Measurements from ENCODE around the gene KLHL9.

The KLHL9 gene

DNA sequence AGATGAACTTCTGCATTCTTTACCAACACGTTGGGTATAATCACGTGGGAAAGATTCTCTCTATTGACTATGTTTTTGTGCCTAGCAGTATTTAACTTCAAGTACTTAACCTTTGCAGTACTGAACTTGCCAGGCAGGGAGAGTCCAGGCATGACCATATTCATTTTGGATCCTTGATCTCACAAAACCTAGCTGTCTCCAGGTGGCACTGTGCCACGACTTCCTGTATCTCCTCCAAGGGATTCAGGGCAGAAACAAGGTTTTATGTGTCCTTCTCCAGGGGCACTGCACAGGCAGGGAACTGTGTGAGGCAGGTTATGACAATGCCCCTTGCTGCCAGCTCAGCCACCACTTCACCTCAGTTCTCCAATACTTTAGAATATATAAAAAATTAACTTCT lies 18.3 kb downstream of the KLHL9 start:
- no peak for DNase-seq

DNA sequence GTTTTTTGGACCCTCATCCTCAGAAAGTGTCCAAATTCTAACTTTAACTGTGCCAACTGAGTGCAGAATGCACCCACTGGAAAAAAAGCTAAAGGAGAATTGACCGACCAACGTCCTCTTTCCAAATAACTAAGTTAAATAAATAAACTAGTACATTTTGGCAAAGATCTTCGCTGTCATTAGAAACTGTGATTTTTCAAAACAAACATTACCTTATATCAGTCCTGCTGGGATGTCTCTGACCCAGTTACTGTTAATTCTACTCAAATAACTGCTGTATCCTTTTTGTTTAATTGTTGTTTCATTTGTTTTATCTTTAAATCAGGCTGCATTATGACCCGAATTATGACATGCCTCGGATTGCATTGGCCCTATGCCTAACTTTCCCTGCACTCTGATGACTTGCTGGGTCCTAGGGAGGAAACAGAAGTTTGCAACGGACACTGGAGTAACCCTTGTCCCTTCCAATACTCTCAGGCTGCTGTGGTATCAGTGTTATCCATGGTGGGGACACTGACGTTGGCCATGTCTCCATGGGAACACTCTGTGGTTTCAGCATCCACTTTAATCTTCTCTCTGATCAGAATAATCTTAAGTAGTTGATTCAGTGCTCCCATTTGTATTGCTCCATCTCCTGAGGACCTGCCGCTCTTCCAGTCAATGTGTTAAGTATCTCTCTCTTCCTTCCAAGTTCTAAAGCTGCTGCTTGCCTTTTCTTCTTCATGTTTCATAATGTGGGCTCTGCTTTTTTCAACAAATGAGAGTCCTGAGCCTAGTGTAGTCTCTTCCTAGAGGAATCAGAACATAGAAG lies 19.0 kb downstream of the KLHL9 start:
- no peak for DNase-seq

DNA sequence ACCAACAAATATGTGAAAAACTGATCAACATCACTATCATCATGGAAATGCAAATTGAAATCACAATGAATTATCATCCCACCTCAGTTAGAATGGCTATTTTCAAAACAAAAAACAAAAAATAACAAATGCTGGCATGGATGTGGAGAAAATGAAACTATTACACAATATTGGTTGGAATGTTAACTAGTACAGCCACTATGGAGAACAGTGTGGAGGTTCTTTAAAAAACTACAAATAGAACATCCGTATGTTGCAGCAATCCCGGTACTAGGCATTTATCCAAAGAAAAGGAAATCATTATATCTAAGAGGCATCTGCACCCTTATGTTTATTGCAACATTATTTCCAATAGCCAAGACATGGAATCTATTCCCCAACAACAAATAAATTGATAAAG lies 21.1 kb downstream of the KLHL9 start:
- no peak for DNase-seq

DNA sequence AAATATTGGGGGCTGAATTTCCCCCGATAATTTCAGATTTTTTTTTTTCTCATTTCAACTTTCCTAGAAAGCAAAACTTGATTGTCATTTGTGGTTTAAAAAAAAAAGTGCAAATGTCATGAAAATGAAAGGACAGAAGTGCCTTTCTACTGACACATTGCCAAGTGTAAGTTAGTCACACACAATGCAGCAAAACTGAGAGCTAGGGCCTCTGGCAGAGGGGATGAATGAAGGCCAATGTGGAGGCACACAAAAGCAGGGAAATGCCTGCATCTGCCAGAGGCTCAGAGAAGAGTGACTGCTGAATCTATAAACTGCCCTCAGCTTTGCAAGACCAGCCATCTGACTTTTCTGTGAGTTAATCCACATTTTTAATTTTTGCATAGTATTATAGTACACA lies 23.3 kb downstream of the KLHL9 start:
- no peak for DNase-seq

DNA sequence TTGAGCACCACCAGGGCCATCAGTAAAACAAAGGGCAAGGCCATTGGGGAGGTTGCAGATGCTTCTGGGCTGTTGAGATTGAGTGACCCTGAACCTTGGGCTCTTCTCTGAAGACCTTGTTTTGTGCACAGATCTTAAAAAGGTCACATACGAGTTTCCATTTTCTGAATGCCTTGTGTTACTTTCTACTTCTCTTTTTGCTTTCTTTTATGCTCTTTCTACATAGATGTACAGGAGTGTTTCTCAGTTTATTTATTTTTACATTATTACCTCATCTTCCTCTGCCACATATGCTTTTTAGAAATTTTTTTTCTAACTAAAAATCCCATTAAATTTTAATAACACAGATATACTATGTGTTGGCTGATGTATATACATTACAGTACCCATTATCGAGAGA lies 30.0 kb downstream of the KLHL9 start, which contains the start of gene IFNA5:
Gene IFNA5, minus strand, starts transcription at position 101 of the 400 bp plus-strand sequence. Its CDS starts 57 bp downstream, at position 44.
- DNase-seq: no peak

DNA sequence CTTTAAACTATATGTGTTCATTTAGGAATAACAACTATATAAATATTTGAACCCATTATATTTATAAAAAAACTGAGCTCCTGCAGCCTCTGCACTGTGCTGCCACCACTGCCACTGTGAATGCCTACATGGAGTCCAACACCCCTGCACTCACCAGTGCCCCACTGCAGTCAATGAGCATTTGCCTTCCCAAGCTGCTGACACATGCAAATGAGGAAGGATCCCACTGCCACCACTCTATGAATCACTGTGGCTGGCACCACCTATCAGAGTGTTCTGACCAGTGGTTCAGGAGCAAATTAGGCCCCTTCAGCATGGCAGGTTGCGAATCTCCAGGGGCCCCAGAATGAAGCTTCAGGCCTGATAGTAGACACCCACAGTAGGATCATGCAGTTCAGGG lies 39.2 kb downstream of the KLHL9 start:
- no peak for DNase-seq

DNA sequence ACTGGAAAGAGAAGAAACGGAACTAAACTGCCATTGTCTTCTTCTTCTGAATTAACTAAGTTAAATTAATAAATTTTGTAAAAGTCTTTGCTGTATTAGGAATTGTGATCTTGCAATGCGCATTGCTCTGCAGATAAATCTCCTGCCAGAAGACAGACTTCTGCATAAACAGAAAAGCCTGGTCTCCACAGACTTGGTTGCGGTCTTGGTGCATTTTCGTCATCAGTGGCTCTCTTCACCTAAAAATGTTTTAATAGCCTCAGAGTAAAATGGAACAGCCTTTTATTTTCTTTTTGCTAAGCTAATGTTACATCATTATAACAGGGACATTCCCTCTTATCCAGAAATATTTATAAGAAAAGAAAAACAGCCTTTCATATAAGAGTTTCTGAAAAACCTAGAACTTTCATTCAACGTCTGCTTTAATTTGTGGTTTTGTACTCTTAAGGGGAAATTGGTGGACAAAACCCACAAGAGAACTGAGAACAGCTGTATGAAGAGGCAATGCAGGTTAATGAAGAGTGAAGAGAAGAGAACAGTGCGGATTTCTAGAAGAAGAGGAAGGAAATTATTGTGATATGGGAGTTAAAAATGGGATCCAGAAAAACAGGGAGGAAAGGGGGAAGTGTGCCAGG lies 40.2 kb downstream of the KLHL9 start:
- DNase-seq: no peak

DNA sequence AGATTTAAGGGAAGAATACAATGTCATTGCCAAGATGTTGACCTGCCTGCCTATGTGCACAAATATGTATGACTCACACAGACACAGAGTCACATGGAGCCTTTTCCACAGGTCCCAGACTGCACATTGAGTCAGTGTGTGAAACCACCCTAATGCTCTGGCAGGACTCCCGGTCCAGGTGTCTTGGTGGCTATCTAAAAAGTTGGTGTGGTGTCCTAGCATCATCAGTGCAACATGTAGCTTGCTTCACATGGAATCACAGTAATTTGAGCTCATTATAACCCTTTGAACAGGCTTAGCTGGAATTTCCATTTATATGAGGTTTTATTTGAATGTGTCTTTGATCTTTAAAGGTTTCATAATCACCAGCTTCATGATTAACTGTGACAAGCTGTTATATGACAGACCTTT lies 40.8 kb downstream of the KLHL9 start:
- DNase-seq: no peak

DNA sequence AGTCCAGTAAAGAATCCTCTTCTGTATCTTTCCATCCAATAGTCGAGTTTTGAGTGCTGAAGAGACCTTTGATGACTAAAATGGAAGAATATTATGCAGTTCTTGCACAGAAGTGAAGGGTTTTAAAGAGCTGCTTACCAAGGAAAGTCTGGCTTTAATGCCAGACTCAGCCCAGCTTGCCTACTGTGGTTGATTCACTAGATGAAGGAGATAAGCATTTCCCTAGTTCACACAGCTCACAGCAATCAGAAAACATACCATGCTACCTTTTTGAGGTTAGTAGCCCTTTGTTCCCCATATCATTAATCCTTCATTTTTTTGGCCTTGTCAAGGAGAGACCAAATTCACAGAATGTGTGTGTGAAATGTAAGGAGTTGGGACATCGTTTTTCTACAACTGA lies 45.4 kb downstream of the KLHL9 start:
- no peak for DNase-seq

DNA sequence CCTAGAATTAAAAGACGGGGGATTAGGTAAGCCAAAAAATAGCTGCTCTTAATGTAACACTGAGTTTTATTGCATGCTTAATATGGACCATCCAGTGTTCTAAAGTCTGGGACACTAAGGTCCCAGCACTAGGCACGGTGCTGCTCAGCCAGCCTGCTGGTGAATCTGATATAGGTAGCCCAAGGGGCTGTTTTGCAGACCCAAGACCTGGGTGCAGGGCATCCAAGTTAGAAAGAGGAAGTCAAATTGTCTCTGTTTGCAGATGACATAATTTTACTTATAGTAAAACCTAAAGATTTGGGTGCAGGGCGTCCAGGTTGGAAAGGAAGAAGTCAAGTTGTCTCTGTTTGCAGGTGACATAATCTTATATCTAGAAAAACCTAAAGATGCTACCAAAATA lies 47.9 kb downstream of the KLHL9 start:
- no peak for DNase-seq

DNA sequence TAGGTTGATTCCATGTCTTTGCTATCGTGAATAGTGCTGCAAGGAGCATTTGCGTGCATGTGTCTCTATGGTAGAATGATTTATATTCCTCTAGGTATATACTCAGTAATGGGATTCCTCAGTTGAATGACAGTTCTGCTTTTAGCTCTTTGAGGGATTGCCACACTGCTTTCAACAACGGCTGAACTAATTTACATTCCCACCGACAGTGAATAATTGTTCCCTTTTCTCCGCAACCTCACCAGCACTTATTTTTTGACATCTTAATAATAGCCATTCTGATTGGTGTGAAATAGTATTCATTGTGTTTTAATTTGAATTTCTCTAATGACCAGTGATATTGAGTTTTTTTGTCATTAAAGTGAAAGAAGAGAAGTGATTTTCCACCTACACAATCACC lies 48.5 kb downstream of the KLHL9 start:
- no peak for DNase-seq

DNA sequence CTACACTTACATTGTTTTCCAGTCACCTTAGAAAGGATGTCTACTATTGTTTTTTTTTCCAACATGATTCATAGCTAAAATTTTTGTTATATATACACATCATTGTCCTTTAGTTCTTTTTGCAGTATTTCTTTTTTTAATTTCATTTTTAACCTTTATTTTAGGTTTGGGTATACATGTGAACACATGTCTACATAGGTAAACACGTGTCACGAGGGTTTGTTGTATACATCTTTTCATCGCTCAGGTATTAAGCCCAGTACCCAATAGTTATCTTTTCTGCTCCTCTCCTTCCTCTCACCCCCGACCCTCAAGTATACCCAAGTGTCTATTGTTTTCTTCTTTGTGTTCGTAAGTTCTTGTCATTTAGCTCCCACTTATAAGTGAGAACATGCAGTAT lies 49.1 kb downstream of the KLHL9 start:
- no peak for DNase-seq

DNA sequence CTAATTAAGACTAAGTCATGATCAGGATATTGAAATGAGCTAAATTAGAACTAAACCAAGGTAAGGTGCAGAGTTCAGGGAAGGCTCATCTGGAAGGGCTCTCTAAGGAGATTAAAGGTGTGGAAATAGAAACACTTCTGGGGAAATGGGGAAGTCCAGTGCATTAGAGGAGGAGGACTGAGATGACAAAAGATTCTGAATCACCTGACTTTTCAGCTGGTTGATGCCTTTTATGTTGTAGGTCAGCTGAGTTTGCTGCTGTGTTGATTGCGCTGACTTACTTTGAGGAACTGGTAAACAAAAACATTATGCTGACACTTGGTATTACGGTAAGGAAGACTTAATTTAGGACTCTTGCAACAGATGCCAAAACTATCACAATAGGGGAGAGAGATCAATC lies 53.9 kb downstream of the KLHL9 start:
- no peak for DNase-seq
